CD4-positive, alpha-beta T cell treated with Interleukin-15 for 1 hour (primary cell): Measurements from ENCODE around the gene MPHOSPH9.
"Not testable (repeated sequence)": the region's sequence is repeated elsewhere in the genome, so short reads cannot be mapped to it uniquely, and the experiment has no call there.

Experiments used
- DNase-seq: peaks from one replicate; pipeline ENCODE4 v3.0.0-alpha.2; 2020

Gene MPHOSPH9

DNA sequence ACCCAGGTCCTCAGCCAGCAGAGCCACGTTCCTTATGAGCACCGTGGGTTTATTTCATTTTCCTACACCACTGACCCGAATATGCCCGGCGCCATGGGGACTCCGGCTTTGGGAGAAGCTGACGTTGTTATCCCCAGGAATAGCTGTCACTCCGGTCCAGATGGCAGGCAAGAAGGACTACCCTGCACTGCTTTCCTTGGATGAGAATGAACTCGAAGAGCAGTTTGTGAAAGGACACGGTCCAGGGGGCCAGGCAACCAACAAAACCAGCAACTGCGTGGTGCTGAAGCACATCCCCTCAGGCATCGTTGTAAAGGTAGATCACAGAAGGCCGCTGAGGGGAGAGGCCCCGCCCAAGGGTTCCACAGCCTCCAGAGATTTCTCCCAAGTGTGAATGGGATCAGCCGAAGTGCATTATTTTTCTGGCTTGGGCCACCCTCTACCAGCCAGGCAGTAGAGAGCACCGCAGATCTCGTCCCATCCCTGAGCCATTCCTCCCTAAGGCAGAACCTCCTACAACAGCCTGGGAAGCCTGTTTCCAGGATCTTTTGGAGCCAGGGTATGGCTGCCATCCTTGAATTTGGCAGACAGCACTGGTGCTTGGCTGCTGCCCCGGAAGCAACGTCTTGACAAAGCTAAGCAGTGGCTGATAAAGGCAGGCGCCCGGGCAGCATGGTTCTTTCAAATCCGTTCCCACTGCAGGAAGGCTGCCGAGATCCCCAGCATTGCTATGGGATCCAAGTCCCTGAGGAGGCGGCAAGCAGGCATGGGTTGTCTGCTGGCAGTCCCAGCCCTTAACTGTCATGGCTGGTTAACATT lies 20.9 kb upstream of the MPHOSPH9 start:
- no peak for DNase-seq

GRCh38 chr12:123252365-123252764 lies 19.4 kb upstream of the MPHOSPH9 start:
- DNase-seq: not testable (repeated sequence)

DNA sequence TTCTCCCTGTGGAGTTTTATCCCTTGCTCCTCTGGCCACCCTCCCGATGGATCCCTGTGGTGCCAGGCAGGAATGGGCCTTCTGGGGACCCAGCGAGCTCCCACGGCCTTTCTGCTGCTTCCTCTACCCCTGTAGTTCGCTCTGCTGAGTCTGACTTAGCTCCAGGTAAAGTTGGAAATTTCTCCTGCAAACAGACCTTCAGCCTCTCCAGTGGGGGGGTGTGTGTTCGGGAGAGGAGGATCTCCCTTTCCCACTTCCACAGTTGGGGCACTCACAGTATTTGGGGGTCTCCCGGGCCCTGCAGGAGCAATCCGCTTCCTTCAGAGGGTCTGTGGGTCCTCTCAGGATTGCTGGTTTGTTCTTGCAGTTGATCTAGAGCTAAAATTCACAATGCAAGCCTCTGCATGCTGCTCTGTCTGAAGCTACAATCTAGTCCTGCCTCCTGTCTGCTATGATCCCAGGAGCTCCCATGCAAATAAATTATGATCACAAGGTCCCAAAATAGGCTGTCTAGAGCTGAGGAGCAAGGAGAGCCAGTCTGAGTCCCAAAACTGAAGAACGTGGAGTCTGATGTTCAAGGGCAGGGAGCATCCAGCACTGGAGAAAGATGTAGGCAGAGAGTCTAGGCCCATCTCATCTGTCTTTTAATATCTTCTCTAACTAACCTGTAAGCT lies 18.6 kb upstream of the MPHOSPH9 start:
- DNase-seq: no peak

DNA sequence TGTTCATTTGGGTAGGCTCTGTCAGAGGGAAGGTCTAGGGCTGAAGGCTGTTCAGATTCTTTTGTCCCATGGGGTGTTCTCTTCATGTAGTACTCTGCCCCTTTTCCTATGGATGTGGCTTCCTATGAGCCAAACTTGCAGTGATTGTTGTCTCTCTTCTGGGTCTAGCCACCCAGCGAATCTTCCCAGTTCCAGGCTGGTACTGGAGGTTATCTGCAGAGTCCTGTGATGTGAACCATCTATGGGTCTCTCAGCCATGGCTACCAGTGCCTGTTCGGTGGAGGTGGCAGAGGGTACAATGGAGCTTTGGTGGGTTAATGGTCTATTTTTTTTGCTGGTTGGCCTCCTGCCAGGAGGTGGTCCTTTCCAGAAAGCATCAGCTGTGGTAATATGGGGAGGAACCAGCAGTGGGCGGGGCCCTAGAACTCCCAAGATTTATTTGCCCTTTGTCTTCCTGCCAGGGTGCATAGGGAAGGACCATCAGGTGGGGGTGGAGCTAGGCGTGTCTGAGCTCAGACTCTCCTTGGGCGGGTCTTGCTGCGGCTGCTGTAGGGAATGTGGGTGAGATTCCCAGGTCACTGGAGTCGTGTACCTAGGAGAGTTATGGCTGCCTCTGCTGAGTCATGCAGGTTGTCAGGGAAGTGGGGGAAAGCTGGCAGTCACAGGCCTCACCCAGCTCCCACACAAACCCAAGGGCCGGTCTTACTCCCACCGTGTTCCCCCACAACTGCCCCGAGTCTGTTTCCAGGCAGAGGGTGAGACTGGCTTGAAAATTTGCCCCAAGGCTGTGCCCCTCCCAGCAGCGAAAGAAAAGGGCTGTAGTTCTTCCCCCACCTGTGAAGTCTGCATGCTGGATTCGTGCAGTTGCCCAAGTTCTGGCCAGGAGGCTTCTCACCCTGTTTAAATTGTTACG lies 17.8 kb upstream of the MPHOSPH9 start:
- DNase-seq: no peak

GRCh38 chr12:123248996-123249741 lies 16.2 kb upstream of the MPHOSPH9 start:
- DNase-seq: not testable (repeated sequence)

DNA sequence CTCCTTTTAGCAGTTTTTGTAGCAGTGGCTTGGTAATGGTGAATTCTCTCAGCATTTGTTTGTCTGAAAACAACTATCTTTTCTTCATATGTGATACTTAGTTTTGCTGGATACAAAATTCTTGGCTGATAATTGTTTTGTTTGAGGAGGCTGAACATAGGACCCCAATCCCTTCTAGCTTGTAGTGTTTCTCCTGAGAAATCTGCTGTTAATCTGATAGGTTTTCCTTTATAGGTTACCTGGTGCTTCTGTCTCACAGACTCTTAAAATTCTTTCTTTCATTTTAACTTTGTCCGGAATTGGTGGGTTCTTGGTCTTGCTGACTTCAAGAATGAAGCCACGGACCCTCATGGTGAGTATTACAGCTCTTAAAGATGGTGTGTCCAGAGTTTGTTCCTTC lies 15.2 kb upstream of the MPHOSPH9 start:
- not testable (repeated sequence) for DNase-seq

DNA sequence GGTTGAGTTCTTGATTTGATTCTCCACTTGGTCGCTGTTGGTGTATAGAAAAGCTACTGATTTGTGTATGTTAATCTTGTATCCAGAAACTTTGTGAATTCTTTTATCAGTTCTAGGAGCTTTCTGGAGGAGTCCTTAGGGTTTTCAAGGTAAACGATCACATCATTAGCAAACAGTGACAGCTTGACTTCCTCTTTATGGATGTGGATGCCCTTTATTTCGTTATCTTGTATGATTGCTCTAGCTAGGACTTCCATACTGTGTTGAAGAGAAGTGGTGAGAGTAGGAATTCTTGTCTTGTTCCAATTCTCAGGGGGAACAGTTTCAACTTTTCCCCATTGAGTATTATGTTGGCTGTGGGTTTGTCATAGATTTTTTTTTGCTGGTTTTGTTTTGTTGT lies 12.7 kb upstream of the MPHOSPH9 start:
- no peak for DNase-seq

GRCh38 chr12:123243671-123244262 lies 10.8 kb upstream of the MPHOSPH9 start:
- no peak for DNase-seq

GRCh38 chr12:123242116-123242904 lies 9.4 kb upstream of the MPHOSPH9 start:
- no peak for DNase-seq

- DNase-seq: no peak
These were observed 6.0 kb upstream of the MPHOSPH9 start for GRCh38 chr12:123238961-123239360.

DNA sequence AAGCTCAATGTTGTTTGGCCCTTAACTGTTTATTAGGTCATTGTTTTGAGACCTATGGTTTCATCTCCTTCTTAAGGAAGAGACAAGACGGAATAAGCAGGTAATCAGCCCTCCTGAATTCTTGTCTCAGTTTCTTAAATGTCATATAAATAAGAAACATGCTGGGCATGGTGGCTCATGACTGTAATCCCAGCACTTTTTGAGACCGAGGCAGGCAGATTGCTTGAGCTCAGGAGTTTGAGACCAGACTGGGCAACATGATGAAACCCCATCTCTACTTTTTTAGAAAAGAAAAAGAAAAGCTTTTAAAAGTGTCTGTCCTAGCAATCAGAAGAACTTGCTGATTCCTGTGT lies 5.4 kb upstream of the MPHOSPH9 start:
- no peak for DNase-seq

GRCh38 chr12:123237646-123238329 lies 4.8 kb upstream of the MPHOSPH9 start:
- peak; percentile 66 for DNase-seq

- no peak for DNase-seq
These were observed 766 bp upstream of the MPHOSPH9 start for GRCh38 chr12:123233505-123234308.

- no peak for DNase-seq
These were observed 502 bp downstream of the MPHOSPH9 start for GRCh38 chr12:123232472-123232806.

DNA sequence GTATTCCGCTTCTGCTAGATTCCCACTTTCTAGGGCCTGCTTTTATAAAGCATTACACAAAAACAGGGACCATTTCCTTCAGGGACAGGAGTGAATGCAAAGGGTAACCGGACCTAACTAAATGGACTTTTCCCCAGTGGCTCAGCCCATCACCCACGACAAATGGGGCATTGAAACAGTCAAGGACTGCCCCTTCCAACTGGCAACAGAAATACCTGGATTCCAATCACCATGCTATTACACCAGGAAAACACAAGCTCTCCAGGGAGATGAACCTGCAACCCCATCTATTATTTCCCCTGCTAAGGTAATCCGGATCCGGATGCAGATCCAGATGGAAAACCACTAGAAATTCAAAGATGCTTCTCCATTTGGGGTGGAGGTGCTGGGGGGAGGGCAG lies 1.0 kb downstream of the MPHOSPH9 start:
- DNase-seq: no peak

DNA sequence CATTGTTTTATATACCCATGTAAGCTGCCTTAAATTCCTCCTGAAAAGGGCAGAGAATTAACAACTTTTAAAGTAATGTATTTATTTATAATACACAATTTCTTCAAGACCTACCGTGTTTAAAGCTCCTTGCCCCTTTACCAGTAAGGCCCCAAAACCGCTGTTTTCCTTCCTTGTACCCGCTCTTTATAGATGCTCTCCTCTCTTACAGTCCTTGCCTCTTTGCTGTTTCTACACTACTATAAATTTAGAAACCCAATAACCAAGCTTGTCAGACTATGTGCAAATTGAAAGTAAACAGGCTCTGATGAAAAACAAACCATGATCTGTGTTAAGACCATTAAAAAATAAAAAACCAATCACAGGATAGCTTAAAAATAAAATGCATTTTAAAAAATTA lies 3.9 kb downstream of the MPHOSPH9 start:
- no peak for DNase-seq

- DNase-seq: no peak
These were observed 5.2 kb downstream of the MPHOSPH9 start for GRCh38 chr12:123227581-123228258.

- DNase-seq: no peak
These were observed 7.5 kb downstream of the MPHOSPH9 start for GRCh38 chr12:123225443-123225842.

DNA sequence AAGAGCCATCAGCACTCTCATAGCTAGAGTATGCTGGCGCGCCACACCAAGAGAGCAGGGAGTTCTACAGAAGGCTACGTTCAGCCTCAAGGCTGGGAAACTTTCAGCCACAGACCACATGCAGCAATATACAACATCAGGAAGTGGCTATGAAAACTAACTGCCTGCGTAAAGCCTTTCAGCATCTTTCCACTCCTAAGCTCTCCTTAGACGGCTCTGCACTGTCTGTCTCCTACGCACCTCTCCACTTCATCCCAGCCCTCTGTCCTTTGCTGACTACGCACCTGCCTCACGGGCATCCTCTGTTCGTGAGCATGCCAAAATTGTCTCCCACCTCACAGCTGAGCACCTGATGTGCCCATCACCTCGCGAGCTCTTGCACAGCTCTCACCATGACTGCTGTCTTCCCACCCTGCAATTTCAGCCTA lies 9.7 kb downstream of the MPHOSPH9 start:
- DNase-seq: peak; percentile 38
